HG03432 (cell line): ENCODE data around the gene MAP3K5.
"Not testable (repeated sequence)": the region's sequence is repeated elsewhere in the genome, so short reads cannot be mapped to it uniquely, and the experiment has no call there.

Experiments
- ATAC-seq: cut with Tn5 transposase; IDR thresholded peaks from one replicate; pipeline ENCODE4 v1.9.1; 2021; ENCODE audit warnings: mild to moderate bottlenecking, moderate library complexity; ENCODE audit not compliant: unreplicated experiment

The MAP3K5 gene

GRCh38 chr6:136792410-136793262 lies at the start of gene MAP3K5:
Gene MAP3K5 (minus strand): TSS chr6:136792477. CDS start chr6:136792157, 320 bp downstream.
- peak; percentile 68 for ATAC-seq

DNA sequence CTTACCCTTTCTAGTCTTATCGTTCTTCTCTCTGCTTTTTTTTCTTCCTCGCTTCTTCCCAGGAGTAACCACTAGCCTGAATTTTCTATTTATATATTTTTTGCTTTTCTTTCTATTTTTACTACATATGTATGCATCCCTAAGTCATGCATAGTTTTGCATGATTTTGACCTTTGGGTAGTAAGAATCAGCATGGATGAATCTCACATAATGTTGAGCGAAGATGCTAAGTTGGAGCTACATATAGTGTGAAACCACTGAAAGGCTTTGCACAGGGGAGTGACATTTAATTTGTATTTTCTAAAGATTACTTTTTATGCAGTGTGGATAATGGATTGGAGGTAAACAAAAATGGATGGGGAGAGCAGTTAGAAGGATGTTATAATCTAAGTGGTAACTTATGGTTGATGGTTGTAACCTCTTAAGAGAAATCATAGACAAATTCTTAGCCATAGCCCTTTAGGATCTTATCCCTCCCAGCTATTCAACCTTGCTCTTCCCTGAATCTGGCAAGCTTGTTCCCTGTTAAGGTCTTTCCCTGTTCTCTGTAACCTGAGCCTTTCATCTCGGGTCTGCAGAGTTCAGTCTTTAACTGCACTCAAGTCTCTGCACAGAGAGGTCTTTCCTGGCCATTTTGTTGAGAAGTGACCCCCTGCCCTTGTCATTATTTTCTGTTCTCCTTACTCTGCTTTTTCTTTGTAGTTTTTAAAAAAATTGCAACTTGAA lies 48.2 kb upstream of the MAP3K5 start:
- ATAC-seq = no peak

- no peak for ATAC-seq
These were observed 39.7 kb upstream of the MAP3K5 start for GRCh38 chr6:136831873-136832562.

- no peak for ATAC-seq
These were observed 33.9 kb upstream of the MAP3K5 start for GRCh38 chr6:136826216-136826615.

GRCh38 chr6:136823128-136823660 lies 30.9 kb upstream of the MAP3K5 start:
- no peak for ATAC-seq

DNA sequence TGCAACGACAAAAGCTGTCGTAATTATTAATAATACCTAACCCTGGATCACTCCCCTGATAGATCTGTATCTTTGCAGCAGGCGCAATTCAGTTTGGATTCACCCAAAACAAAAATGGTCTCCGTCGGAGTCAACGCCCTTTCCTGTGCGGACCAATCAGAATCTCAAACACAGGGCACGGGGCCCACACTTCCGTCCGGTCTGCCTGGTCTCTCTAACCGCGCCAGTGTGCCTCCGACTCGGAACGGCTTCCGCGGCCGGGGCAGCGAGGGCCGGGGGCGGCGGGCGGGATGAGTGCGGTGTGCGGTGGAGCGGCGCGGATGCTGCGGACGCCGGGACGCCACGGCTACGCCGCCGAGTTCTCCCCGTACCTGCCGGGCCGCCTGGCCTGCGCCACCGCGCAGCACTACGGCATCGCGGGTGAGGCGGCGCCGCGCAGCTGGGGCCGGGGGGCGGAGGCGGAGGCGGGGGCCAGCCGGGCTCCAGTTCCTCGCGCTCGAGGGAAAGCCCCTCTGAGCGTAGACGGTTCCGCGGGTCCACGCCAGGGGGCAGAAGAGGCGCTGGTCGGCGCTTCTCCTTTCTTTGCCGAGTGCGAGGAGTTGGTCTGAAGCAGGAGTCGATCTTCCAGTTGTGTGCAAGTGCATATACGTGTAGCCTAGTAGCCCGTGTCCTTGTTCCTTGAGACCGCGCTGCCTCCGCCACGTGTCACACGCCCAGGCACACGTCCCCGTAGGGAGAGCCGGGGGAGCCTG lies 30.3 kb upstream of the MAP3K5 start, which contains the start of gene PEX7:
PEX7 (plus strand) TSS at position 217 of the 752 bp plus-strand sequence; CDS start at position 291, 74 bp downstream.
- ATAC-seq = peak; percentile 96

DNA sequence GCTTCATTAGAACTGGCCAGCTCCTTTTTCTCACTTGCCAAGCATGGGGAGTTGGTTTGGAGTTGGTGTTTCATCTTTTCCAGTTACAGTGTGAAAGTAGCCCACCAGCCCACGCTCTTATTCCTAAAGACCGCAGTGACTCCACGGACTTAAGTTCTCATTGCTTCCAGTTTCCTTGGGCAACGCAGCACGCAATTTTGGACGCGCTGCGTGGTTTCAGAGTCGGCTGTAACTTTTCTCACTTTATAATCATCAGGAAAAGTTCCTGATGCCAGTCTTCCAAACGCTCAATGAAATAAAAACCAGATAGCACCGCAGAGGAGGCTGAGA lies 29.7 kb upstream of the MAP3K5 start:
- ATAC-seq = peak; percentile 1

DNA sequence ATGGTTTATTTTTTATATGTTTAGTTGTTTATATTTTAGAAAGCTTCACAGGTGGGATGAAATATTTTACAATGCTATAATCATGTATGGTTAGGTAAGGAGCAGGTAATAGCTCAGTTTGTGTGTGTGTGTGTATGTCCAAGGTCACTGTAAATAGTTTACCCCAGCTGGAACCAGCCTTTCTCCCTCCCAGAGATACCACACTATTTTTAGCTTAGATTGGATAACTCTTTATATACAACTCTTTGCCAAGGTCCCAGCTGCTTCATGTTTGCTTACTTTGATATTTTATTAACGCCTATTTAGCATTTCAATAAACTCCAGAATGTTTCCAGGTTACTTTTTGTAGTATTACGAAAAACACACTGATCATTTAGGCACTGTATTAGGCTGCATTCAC lies 28.3 kb upstream of the MAP3K5 start:
- ATAC-seq = no peak

DNA sequence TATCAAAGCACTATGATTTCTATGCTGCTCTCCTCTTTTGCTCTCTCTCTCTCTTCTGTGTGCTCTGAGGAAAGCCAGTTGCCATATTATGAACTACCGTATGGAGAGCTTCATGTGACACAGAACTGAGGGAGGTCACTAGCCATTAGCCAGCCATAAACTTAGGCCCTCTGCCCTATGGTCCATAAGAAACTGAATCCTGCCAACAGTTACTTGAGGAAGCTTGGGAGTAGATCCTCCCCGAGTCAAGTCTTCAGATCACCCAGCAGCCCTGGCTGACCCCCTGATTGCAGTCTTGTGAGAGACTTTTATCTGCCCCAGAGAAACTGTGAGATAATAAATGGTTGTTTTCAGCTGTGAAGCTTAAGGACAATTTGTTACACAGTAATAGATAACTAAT lies 24.4 kb upstream of the MAP3K5 start:
- no peak for ATAC-seq

GRCh38 chr6:136815608-136816007 lies 23.3 kb upstream of the MAP3K5 start:
- not testable (repeated sequence) for ATAC-seq

DNA sequence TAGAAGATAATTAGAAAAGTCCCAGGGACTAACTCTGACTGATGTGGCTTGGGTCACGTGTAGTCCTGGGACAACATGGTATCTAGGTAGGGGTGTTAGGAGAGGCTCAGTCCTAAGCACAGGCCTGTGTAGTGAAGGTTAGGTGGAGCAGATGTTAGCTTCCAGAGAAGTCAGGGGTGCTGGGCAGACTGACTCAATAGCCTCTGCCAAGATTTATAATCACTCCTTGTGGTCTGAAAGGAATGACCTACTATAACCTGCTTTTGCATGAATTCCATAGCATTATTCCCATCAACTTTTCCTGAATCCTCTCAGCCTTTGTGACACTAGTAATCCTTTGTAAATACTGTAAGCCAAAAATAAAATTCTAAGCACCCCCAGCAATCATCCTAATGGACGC lies 19.9 kb upstream of the MAP3K5 start:
- ATAC-seq = no peak

DNA sequence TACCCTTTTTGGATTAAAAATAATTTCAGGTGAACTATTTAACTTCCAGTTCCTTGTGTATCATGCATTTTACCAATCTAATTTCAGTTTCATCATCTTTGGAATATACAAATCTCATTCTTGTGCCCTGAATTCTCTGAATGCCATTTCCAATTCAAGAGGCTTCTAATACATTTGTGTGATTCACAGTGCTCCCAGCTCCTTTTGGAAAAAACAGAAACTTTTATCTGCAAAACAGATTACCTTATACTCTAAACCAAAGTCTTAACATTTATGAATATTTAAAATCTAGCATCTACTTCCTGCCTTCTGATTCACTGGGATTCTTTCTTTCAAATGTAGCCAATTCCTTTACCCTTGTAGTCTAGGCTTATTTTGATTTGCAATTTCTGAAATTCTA lies 19.0 kb upstream of the MAP3K5 start:
- no peak for ATAC-seq

DNA sequence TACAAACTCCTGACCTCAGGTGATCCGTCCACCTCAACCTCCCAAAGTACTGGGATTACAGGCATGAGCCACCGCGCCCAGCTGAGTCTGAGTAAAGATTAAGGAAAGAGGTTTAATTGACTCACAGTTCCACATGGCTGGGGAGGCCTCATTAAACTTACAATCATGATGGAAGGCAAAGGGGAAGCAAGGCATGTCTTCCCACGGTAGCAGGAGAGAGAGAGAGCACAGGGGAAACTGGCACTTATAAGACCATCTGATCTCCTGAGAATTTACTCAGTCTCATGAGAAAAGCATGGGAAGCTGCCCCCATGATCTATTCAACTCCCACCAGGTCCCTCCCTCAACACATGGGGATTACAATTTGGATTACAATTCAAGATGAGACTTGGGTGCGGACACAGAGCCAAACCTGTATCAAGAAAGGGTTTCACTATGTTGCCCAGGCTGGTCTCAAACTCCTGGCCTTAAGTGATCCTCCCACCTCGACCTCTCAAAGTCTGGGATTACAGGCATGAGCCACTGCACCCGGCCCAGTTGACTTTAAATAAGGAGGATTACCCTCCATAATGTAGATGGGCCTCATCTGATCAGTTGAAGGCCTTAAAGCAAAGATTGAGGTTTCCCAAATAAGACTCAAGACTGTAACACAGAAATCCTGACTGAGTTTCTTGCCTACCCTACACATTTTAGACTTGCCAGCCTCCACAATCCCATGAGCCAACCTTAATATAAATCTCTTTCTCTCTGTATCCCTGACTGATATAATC lies 17.0 kb upstream of the MAP3K5 start:
- ATAC-seq = no peak

DNA sequence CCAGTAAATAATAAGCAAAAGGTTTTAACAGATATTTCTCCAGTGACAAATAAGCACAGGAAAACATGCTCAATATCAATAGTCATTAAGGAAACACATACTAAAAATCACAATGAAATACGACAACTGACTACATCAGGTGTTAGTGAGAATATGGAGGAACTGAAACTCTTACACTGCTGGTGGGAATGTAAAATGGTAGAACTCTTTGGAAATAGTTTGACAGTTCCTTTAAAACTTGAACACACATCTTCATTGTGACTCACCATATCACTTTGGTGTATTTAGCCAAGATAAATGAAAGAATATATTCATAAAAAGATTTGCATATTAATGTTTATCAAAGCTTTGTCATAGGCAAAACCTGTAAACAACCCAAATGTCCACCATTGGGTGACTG lies 11.3 kb upstream of the MAP3K5 start:
- ATAC-seq = no peak

GRCh38 chr6:136801581-136801980 lies 9.3 kb upstream of the MAP3K5 start:
- ATAC-seq = no peak

- no peak for ATAC-seq
These were observed 5.8 kb upstream of the MAP3K5 start for GRCh38 chr6:136798044-136798443.

DNA sequence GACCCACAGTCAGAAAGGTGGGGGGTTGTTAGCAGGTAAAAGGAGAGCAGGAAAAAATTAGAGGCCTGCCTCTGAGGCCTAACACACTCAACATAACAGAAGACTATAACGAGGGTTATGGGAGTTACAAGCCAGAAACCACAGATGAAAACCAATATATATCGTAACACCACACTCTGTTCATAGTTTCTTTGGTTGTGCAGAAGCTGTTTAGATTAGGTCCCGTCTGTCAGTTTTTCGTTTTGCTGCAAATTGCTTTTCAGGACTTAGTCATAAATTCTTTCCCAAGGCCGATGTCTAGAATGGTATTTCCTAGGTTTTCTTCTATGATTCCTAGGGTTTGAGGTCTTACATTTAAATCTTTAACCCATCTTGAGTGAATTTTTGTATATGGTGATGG lies 3.7 kb upstream of the MAP3K5 start:
- ATAC-seq = no peak

DNA sequence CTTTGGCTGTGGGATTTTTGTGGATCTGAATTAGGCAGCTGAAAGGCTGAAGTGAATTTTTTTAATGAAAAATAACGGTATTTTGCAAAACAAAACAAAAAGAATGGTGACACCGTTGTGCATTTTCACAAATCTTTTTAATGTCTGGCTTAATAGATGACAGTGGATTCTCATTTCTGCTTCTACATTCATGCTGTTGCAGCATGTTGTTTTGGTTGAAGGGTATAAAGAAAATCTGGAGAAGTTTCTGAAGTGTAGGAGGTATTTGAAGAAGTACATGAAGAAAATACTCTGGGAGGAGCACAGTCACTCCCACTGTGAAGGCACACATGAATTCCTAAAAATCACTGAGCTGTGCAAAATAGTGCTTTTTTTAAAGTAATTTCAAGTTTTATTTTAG lies 3.1 kb upstream of the MAP3K5 start:
- ATAC-seq = no peak

DNA sequence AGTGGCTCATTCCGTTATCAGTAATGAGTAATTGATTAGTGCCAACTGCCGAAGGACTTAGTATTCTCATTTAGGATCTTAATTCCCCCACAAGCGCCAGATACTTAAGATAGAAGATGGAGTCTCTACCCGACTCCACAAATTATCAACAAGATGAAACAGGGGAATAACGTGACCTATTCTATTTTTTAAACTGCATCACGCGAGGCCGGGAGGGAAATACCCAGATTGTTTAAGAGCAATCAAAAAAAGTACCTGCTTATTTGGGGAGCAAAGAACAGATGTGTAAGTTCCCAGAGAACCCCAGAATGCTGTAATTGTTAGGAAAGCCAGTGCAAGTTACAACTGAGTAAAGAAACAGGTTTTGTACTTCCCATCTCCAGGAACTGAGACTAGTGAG lies 1.1 kb upstream of the MAP3K5 start:
- ATAC-seq = no peak

- ATAC-seq = no peak
These were observed 225 bp downstream of the MAP3K5 start for GRCh38 chr6:136792095-136792409.
